CD14-positive monocyte (primary cell): ENCODE results near the gene RBFOX1. TPM values are rescaled to one million over a fixed set of nuclear protein-coding genes. Genes with fewer than 3 reads are reported as not detected.

Source experiments
- DNase-seq, 3 donors: peaks; one replicate each; pipeline ENCODE4 v3.0.0-alpha.2; 2011 to 2022
- H2AFZ ChIP-seq: 2 replicates; pipeline ENCODE4 v1.6.0; 2012; ENCODE audit warnings: mild to moderate bottlenecking, low read depth, low read length, inconsistent platforms; ENCODE audit not compliant: insufficient read depth, poor library complexity, severe bottlenecking
- H3K27ac ChIP-seq, 2 donors: 1 replicate in 1 of 2; 2 replicates in 1 of 2; pipeline ENCODE4 v1.5.1; 2012 to 2013; ENCODE audit warnings: low read length in 2 of 2, control low read depth in 1 of 2, inconsistent platforms in 1 of 2, low read depth in 1 of 2, mild to moderate bottlenecking in 1 of 2
- H3K27me3 ChIP-seq, 2 donors: one replicate each; pipeline versions ENCODE4 v1.6.0 to v1.6.1; 2011 to 2013; ENCODE audit warnings: low read length in 2 of 2; ENCODE audit not compliant: control insufficient read depth in 2 of 2, insufficient read depth in 2 of 2
- H3K36me3 ChIP-seq, 2 donors: replicated peaks in 1 of 2; 1 replicate in 1 of 2; 2 replicates in 1 of 2; pipeline versions ENCODE4 v1.5.1 to v1.6.1; 2012 to 2013; ENCODE audit warnings: low read length in 2 of 2, control low read depth in 1 of 2, inconsistent platforms in 1 of 2, mild to moderate bottlenecking in 1 of 2; ENCODE audit not compliant: insufficient read depth in 2 of 2, control insufficient read depth in 1 of 2
- H3K4me1 ChIP-seq, 2 donors: 1 replicate in 1 of 2; 2 replicates in 1 of 2; pipeline versions ENCODE4 v1.5.1 to v1.6.1; 2012 to 2013; ENCODE audit warnings: low read length in 2 of 2, control low read depth in 1 of 2, inconsistent platforms in 1 of 2, mild to moderate bottlenecking in 1 of 2, moderate library complexity in 1 of 2; ENCODE audit not compliant: insufficient read depth in 2 of 2, control insufficient read depth in 1 of 2
- H3K4me2 ChIP-seq: replicated peaks from 2 replicates; pipeline ENCODE3; 2012; ENCODE audit warnings: low read length, moderate library complexity, mild to moderate bottlenecking; ENCODE audit not compliant: poor library complexity, severe bottlenecking; ENCODE audit errors: extremely low read depth
- H3K4me3 ChIP-seq, 3 experiments: fragments of 200-600 bp in 1 of 3; sonication (generic) in 1 of 3; replicated peaks in 1 of 3; 1 replicate in 2 of 3; 2 replicates in 1 of 3; pipeline ENCODE4 v1.5.1; 2011 to 2013; ENCODE audit warnings: low read length in 3 of 3, mild to moderate bottlenecking in 3 of 3, control low read depth in 2 of 3, low read depth in 2 of 3, inconsistent platforms in 1 of 3, moderate library complexity in 1 of 3
- H3K79me2 ChIP-seq: 2 replicates; pipeline ENCODE4 v1.6.0; 2012; ENCODE audit warnings: mild to moderate bottlenecking, control low read depth, inconsistent platforms, low read length, moderate library complexity; ENCODE audit not compliant: insufficient read depth
- H3K9ac ChIP-seq: 2 replicates; pipeline ENCODE4 v1.6.0; 2017; ENCODE audit warnings: low read length, mild to moderate bottlenecking; ENCODE audit not compliant: insufficient read depth, poor library complexity, severe bottlenecking
- H3K9me3 ChIP-seq, 2 donors: replicated peaks in 1 of 2; 1 replicate in 1 of 2; 2 replicates in 1 of 2; pipeline versions ENCODE4 v1.5.1 to v1.6.1; 2012 to 2013; ENCODE audit warnings: low read length in 2 of 2, control low read depth in 1 of 2; ENCODE audit not compliant: control insufficient read depth in 1 of 2, insufficient read depth in 1 of 2
- H4K20me1 ChIP-seq: 2 replicates; pipeline ENCODE4 v1.6.0; 2012; ENCODE audit warnings: mild to moderate bottlenecking, low read length, control low read depth, moderate library complexity; ENCODE audit not compliant: insufficient read depth
- H3K27ac Mint-ChIP-seq, 7 donors: one replicate each; pipeline ENCODE4 v1.8.0; 2020; ENCODE audit warnings: mild to moderate bottlenecking in 7 of 7, mixed read lengths in 7 of 7, moderate library complexity in 6 of 7, inconsistent platforms in 2 of 7
- H3K27me3 Mint-ChIP-seq, 3 donors: one replicate each; pipeline ENCODE4 v1.8.0; 2021 to 2022; ENCODE audit warnings: low read depth in 3 of 3, mild to moderate bottlenecking in 3 of 3, mixed read lengths in 3 of 3, moderate library complexity in 3 of 3, inconsistent platforms in 1 of 3
- H3K36me3 Mint-ChIP-seq, 2 donors: one replicate each; pipeline ENCODE4 v1.8.0; 2020; ENCODE audit warnings: mixed read lengths in 2 of 2, inconsistent platforms in 1 of 2, mild to moderate bottlenecking in 1 of 2
- H3K4me1 Mint-ChIP-seq: one replicate; pipeline ENCODE4 v1.8.0; 2020; ENCODE audit warnings: mild to moderate bottlenecking, mixed read lengths
- H3K4me3 Mint-ChIP-seq, 2 donors: one replicate each; pipeline ENCODE4 v1.8.0; 2020; ENCODE audit warnings: mild to moderate bottlenecking in 2 of 2, mixed read lengths in 2 of 2, moderate library complexity in 1 of 2
- H3K9me3 Mint-ChIP-seq, 7 donors: one replicate each; pipeline ENCODE4 v1.8.0; 2020 to 2022; ENCODE audit warnings: mixed read lengths in 7 of 7, mild to moderate bottlenecking in 6 of 7, moderate library complexity in 6 of 7, inconsistent platforms in 2 of 7
- WGBS: methylation state at CpG from one replicate; pipeline ENCODE4 v1.1.5; 2013; ENCODE audit warnings: missing lambda C conversion rate; ENCODE audit not compliant: insufficient coverage; 5-methylcytosine and 5-hydroxymethylcytosine counted together
- intact Hi-C, 2 donors: fragments of 100-400 bp; cut with micrococcal nuclease; formaldehyde crosslinking; loops; one replicate each; pipeline versions ENCODE4 v1.15.0 to v1.15.1; 2023
- polyA plus RNA-seq, 3 donors: library from polyadenylated mRNA; depleted of rRNA in 1 of 3; unstranded in 2 of 3; stranded (reverse) in 1 of 3; fragments of 300-500 nt in 2 of 3; fragments of >200 nt in 1 of 3; fragmentation: Illumina TruSeq in 2 of 3; gene quantifications; 1 replicate in 2 of 3; 2 replicates in 1 of 3; pipeline ENCODE4 v1.2.3, GENCODE V29; 2012 to 2021
- TF ChIP-seq, protein P1 (sequence below): fragments of 200-600 bp; IDR thresholded peaks from one replicate; pipeline ENCODE4 v1.8.0; 2022; ENCODE audit warnings: antibody characterized with exemption, mild to moderate bottlenecking

RBFOX1 gene
- polyA plus RNA-seq, 3 donors: not detected

DNA sequence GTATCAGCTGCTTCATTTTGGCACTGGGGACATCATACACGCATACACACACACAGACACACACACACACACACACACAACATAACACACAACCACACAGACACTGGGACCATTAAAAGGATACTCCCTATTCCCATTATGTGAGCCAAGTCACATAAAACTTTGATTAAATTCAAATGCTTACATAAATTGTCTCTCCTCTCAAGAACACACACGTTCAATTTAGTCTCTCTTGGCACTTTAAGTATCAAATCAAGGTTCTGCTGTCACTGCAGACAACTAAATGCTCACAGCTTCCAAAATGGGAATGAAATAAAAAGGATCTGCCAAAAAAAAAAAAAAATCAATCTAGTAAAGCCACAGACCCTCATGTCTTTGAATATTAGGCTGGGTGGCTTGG is 184.9 kb downstream of the RBFOX1 start:
- no peak overlapping the region for H3K27ac ChIP-seq
- H3K27me3 ChIP-seq: no peaks in the 10 kb centered on the region
- H3K9ac ChIP-seq: no peak overlapping the region
- Mint-ChIP-seq H3K4me3 (no peak overlapping the region), H3K27ac (no peak overlapping the region), H3K4me1 (no peaks in the 10 kb centered on the region), H3K9me3 (peaks cover 0 to 7% (median 2%) of the 10 kb centered on the region in 7 donors), H3K36me3 (no peaks in the 10 kb centered on the region), H3K27me3 (peaks cover 0 to 2% (median 0%) of the 10 kb centered on the region in 3 donors)
- no peak overlapping the region for H3K4me3 ChIP-seq
- 80% methylated on average over 2 of the region's 2 CpGs for WGBS
- H3K36me3 ChIP-seq: no peaks in the 10 kb centered on the region
- intact Hi-C loops: no loop called here
- H2AFZ ChIP-seq: no peak overlapping the region
- no peak overlapping the region for H3K4me2 ChIP-seq
- no peaks in the 10 kb centered on the region for H4K20me1 ChIP-seq
- TF ChIP-seq, protein P1, sequence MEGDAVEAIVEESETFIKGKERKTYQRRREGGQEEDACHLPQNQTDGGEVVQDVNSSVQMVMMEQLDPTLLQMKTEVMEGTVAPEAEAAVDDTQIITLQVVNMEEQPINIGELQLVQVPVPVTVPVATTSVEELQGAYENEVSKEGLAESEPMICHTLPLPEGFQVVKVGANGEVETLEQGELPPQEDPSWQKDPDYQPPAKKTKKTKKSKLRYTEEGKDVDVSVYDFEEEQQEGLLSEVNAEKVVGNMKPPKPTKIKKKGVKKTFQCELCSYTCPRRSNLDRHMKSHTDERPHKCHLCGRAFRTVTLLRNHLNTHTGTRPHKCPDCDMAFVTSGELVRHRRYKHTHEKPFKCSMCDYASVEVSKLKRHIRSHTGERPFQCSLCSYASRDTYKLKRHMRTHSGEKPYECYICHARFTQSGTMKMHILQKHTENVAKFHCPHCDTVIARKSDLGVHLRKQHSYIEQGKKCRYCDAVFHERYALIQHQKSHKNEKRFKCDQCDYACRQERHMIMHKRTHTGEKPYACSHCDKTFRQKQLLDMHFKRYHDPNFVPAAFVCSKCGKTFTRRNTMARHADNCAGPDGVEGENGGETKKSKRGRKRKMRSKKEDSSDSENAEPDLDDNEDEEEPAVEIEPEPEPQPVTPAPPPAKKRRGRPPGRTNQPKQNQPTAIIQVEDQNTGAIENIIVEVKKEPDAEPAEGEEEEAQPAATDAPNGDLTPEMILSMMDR: no peak
- no peaks in the 10 kb centered on the region for H3K4me1 ChIP-seq
- no peaks in the 10 kb centered on the region for H3K79me2 ChIP-seq
- H3K9me3 ChIP-seq: peaks cover 0 to 7% of the 10 kb centered on the region in 2 donors
- DNase-seq: no peak

DNA sequence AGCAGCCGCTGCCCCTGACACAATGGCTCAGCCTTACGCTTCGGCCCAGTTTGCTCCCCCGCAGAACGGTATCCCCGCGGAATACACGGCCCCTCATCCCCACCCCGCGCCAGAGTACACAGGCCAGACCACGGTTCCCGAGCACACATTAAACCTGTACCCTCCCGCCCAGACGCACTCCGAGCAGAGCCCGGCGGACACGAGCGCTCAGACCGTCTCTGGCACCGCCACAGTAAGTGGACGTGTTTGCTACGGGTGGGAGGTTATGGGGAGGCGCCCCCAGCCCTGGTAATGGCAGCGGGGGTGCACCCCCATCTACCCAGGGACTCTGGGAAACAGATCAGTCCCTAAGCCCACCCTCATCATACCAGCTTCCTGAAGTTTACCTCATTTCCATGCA is 185.5 kb downstream of the RBFOX1 start:
- Histone ChIP-seq H3K4me2 (no peak overlapping the region), H3K4me3 (no peak overlapping the region), H3K9me3 (peaks cover 0 to 4% of the 10 kb centered on the region in 2 donors), H3K36me3 (no peaks in the 10 kb centered on the region), H2AFZ (no peak overlapping the region), H3K27me3 (no peaks in the 10 kb centered on the region), H3K27ac (no peak overlapping the region), H3K9ac (no peak overlapping the region), H3K4me1 (no peaks in the 10 kb centered on the region), H4K20me1 (no peaks in the 10 kb centered on the region), H3K79me2 (no peaks in the 10 kb centered on the region)
- TF ChIP-seq, protein P1: no peak
- Mint-ChIP-seq H3K27me3 (peaks cover 0 to 2% (median 0%) of the 10 kb centered on the region in 3 donors), H3K9me3 (peaks cover 0 to 7% (median 2%) of the 10 kb centered on the region in 7 donors), H3K36me3 (no peaks in the 10 kb centered on the region), H3K27ac (no peak overlapping the region), H3K4me3 (no peak overlapping the region), H3K4me1 (no peaks in the 10 kb centered on the region)
- DNase-seq: no peak
- WGBS: 95% methylated on average over 22 of the region's 25 CpGs
- intact Hi-C loops: no loop called here
